GM12878 (cell line): Measurements from ENCODE around the gene KCNQ1. TPM values are rescaled to one million over a fixed set of nuclear protein-coding genes. Genes with fewer than 3 reads are reported as not detected.

ENCODE experiments used
- ATAC-seq: fragments of 200-7000 bp; cut with Tn5 transposase; 3 replicates; pipeline ENCODE4 v1.9.1; 2020; ENCODE audit warnings: mild to moderate bottlenecking, moderate library complexity
- BruUV-seq: library from RNA; stranded (reverse); fragments of 400-500 nt; replicated peaks from 2 replicates; lab custom pipeline; 2021; lab: Mats Ljungman, UMichigan
- CTCF ChIA-PET: fragments of 300-600 bp; sonication (Branson Sonifier 250); formaldehyde crosslinking; extraction: SDS; loops from one replicate; lab custom pipeline; 2021; ENCODE audit warnings: inconsistent platforms; lab: Yijun Ruan, JAX
- POLR2A ChIA-PET: fragments of 350-600 bp; formaldehyde crosslinking; extraction: SDS; loops from one replicate; lab custom pipeline; 2021; ENCODE audit warnings: inconsistent platforms; lab: Charles Lee
- RAD21 ChIA-PET: fragments of 300-600 bp; sonication (Branson Sonifier 250); formaldehyde crosslinking; loops from one replicate; lab custom pipeline; 2023; ENCODE audit warnings: antibody characterized with exemption; ENCODE audit not compliant: unreplicated experiment; lab: Charles Lee
- SMC1A ChIA-PET: fragments of 300-600 bp; sonication (Branson Sonifier 250); formaldehyde crosslinking; loops from one replicate; lab custom pipeline; 2023; ENCODE audit not compliant: unreplicated experiment, uncharacterized antibody; lab: Charles Lee
- DNase-seq: peaks from one replicate; pipeline ENCODE4 v3.0.0-alpha.2; 2011; ENCODE audit warnings: low read depth, low spot score
- FAIRE-seq: peaks from 3 replicates; lab custom pipeline; 2011; peaks lifted over from hg19 to GRCh38; lab: Jason Lieb, UNC
- H2AFZ ChIP-seq: 2 replicates; pipeline ENCODE4 v1.6.0; 2011; ENCODE audit warnings: low read depth, low read length, control low read depth; ENCODE audit not compliant: control insufficient read depth
- H3K27ac ChIP-seq: 2 replicates; pipeline ENCODE4 v1.5.1; 2011; ENCODE audit warnings: control low read depth; ENCODE audit not compliant: control insufficient read depth, insufficient read depth
- H3K27me3 ChIP-seq, 2 experiments: replicated peaks in 1 of 2; 2 replicates each; pipeline versions ENCODE4 v1.6.0 to v1.6.1; 2011; ENCODE audit warnings: low read length in 1 of 2; ENCODE audit not compliant: control insufficient read depth in 2 of 2, insufficient read depth in 2 of 2
- H3K36me3 ChIP-seq, 2 experiments: 2 replicates each; pipeline ENCODE4 v1.5.1; 2011; ENCODE audit warnings: low read length in 1 of 2; ENCODE audit not compliant: control insufficient read depth in 2 of 2, insufficient read depth in 2 of 2
- H3K4me1 ChIP-seq: 2 replicates; pipeline ENCODE4 v1.6.1; 2011; ENCODE audit warnings: mild to moderate bottlenecking, low read length, moderate library complexity, mixed read lengths; ENCODE audit not compliant: control insufficient read depth, insufficient read depth
- H3K4me2 ChIP-seq: 2 replicates; pipeline ENCODE4 v1.6.0; 2011; ENCODE audit warnings: control low read depth; ENCODE audit not compliant: control insufficient read depth, insufficient read depth
- H3K4me3 ChIP-seq: fragments of 200-600 bp; sonication (generic); 2 replicates; pipeline ENCODE4 v1.5.1; 2016
- H3K79me2 ChIP-seq: 2 replicates; pipeline ENCODE4 v1.6.0; 2011; ENCODE audit warnings: low read length; ENCODE audit not compliant: control insufficient read depth, insufficient read depth
- H3K9ac ChIP-seq: 2 replicates; pipeline ENCODE4 v1.8.0; 2011; ENCODE audit warnings: low read length, control low read depth, mixed read lengths; ENCODE audit not compliant: control insufficient read depth, insufficient read depth
- H3K9me3 ChIP-seq: replicated peaks from 3 replicates; pipeline ENCODE4 v1.5.1; 2011; ENCODE audit warnings: mild to moderate bottlenecking, low read length; ENCODE audit not compliant: control insufficient read depth, insufficient read depth
- H4K20me1 ChIP-seq: 2 replicates; pipeline ENCODE4 v1.6.0; 2011; ENCODE audit not compliant: control insufficient read depth, insufficient read depth
- CEBPZ ChIP-seq: fragments of 150-350 bp; IDR thresholded peaks from 2 replicates; pipeline ENCODE4 v1.6.1; 2016; ENCODE audit warnings: low read depth, low read length
- POLR2AphosphoS5 ChIP-seq: IDR thresholded peaks from 2 replicates; pipeline ENCODE4 v1.6.1; 2011; ENCODE audit warnings: mild to moderate bottlenecking, low read length, inconsistent platforms
- SKIL ChIP-seq: fragments of 450-650 bp; IDR thresholded peaks from 2 replicates; pipeline ENCODE4 v1.6.1; 2017; ENCODE audit warnings: mild to moderate bottlenecking, low read depth, inconsistent platforms; ENCODE audit not compliant: poor library complexity, severe bottlenecking
- SREBF2 ChIP-seq: IDR thresholded peaks from 2 replicates; pipeline ENCODE4 v1.6.1; 2012; ENCODE audit warnings: mild to moderate bottlenecking, low read length
- SUPT20H ChIP-seq: IDR thresholded peaks from 2 replicates; pipeline ENCODE4 v1.6.1; 2011; ENCODE audit warnings: low read depth, mild to moderate bottlenecking, low read length, moderate library complexity, borderline replicate concordance; ENCODE audit not compliant: control insufficient read depth
- ZNF687 ChIP-seq: fragments of 450-650 bp; IDR thresholded peaks from 2 replicates; pipeline ENCODE4 v1.6.1; 2017; ENCODE audit warnings: mild to moderate bottlenecking, moderate library complexity
- WGBS: methylation state at CpG from one replicate; pipeline ENCODE4 v1.1.6; 2016; ENCODE audit warnings: low lambda C conversion rate; ENCODE audit not compliant: insufficient replicate concordance, insufficient coverage; ENCODE audit errors: missing lambda C conversion rate; 5-methylcytosine and 5-hydroxymethylcytosine counted together
- in situ Hi-C: fragments of 300-500 bp; cut with MboI; formaldehyde crosslinking; loops from 9 replicates; pipeline ENCODE4 v1.14.3; 2018; ENCODE audit warnings: mixed read lengths
- intact Hi-C: fragments of 100-400 bp; cut with micrococcal nuclease; formaldehyde crosslinking; loops from one replicate; pipeline ENCODE4 v1.14.2; 2022; ENCODE audit not compliant: unreplicated experiment
- polyA plus RNA-seq, 11 experiments: library from polyadenylated mRNA; depleted of rRNA in 4 of 11; unstranded in 6 of 11; stranded (reverse) in 5 of 11; fragments of >200 nt; fragmentation: Nextera tagmentation in 4 of 11; fragmentation: Illumina TruSeq in 1 of 11; extraction: Ambion mirVana in 4 of 11; extraction: Trizol in 1 of 11; gene quantifications; 1 replicate in 1 of 11; 2 replicates in 10 of 11; pipeline versions ENCODE4 v1.2.1 to v1.2.3, GENCODE V29; 2011 to 2016; ENCODE audit warnings: inconsistent platforms in 2 of 11, missing spikeins in 2 of 11, low read depth in 1 of 11
- total RNA-seq, 4 experiments: library from RNA; depleted of rRNA in 3 of 4; stranded (reverse); fragments of >200 nt in 3 of 4; fragmentation: Illumina TruSeq in 1 of 4; extraction: Trizol in 1 of 4; gene quantifications; 2 replicates each; pipeline versions ENCODE4 v1.2.1 to v1.2.3, GENCODE V29; 2013 to 2021

KCNQ1 gene
- total and polyA plus RNA-seq, 10 of the 15 experiments (the other 5 are each of a cell fraction or from before 2014, with no cell fraction given) = 0.03 to 0.15 (median 0.12) TPM; not detected in 7

- TF ChIP-seq ZNF687 = no peak
- no peak for TF ChIP-seq SKIL
Observed at GRCh38 chr11:2599561-2600189, 154.9 kb downstream of the KCNQ1 start (continued).

GRCh38 chr11:2609345-2609744 lies 164.5 kb downstream of the KCNQ1 start:
- TF ChIP-seq SREBF2 = no peak
- TF ChIP-seq SKIL = no peak
- TF ChIP-seq CEBPZ = no peak
- no peak for TF ChIP-seq SUPT20H
- TF ChIP-seq POLR2AphosphoS5 = no peak
- Histone ChIP-seq H3K4me2 (no peak overlapping the region), H3K9ac (no peak overlapping the region), H4K20me1 (no peaks in the 10 kb centered on the region), H3K4me3 (no peak overlapping the region), H3K9me3 (peaks cover 2% of the 10 kb centered on the region; the same call in 1 of the 3 replicates), H3K36me3 (no peaks in the 10 kb centered on the region), H2AFZ (no peak overlapping the region), H3K4me1 (no peaks in the 10 kb centered on the region), H3K27me3 (no peaks in the 10 kb centered on the region; a peak in 1 of 4 replicates), H3K79me2 (no peaks in the 10 kb centered on the region), H3K27ac (no peak overlapping the region)
- FAIRE-seq (no peak), ATAC-seq (no peak), DNase-seq (no peak)
- ChIA-PET POLR2A (no interaction called here), RAD21 (no interaction called here), SMC1A (no interaction called here), CTCF (no interaction called here)
- in situ Hi-C loops (no loop called here), intact Hi-C loops (no loop called here)
- 45% methylated on average over 2 of the region's 2 CpGs for WGBS
- no TSS peak for BruUV-seq
